SIG-M5 treated with dmso at 0.1 percent for 504 hours (cell line): Measurements from ENCODE around the gene HABP2.

Source experiments
- DNase-seq: peaks from one replicate; lab custom pipeline; 2025; ENCODE audit not compliant: unreplicated experiment; lab: John Stamatoyannopoulos, UW

The HABP2 gene

DNA sequence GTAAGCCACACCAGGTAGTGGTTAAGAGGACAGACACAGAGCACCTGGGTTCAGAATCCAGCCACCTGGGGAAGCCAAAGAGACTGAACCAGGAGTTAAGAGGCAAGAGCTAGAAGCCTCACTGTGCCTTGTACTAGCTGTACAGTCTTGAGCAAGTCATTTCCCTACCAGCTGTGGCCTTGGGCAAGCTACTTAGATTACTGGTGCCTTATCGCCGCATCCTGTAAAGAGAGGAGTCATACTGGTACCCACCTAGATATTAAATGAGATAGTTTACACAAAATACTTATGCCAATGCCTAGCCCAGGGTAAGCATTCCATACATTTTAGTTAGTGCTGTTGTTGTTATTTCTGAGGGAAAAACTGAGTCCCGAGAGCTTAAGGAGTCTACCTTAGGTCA is 47.7 kb downstream of the HABP2 start:
- no peak for DNase-seq

DNA sequence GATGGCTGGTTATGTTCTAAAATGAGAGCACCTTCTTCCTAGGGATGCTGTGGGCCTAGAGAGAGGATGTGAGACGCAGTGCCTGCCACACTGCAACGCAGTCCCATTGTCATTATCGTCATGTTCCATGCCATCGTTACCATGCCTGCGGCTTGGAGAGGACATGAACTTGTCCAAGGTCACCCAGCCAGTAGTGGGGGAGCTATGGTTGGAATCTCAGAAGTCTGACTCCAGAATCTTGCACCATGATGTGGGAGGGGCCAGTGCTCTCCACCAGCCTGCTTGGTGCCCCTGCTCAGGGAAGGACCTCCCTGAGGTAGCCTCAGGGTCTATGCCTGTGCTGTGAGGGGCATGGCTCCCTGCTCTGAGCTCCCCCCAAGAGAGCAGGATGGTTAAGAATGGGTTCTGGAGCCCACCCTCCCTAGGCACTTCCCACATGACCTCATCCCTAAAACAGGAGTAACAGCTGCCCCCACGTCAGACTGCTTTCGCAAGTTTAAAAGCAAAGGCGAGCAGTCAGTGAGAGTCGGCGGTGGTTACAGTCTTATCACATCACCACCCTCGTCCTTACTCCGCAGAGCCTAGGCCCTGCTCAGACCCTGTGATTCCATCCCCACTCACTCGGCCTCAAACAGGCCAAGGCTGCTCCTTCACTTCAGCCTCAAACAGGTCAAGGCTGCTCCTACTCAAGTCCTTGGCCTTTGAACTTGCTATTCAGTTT is 50.4 kb downstream of the HABP2 start:
- DNase-seq, result no peak

DNA sequence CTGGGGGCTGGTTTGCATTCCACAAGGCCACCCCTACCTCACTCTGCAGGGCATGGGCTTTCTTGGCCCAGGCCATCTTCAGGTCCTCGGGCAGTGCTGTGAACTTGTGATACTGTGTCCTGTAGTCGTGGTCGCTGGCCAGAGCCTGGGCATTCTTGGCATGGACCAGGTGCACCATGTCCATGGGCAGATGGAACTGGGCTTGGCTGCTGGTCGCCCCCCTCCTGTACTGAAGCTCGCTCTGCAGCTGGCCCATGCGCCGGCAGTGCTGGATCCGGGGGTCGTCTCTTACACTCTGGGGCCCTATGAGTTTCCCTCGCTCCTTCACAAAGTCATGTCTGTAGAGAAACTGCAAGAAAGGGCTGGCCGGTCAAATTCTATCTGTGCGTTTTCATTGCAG is 51.7 kb downstream of the HABP2 start:
- DNase-seq, result no peak

DNA sequence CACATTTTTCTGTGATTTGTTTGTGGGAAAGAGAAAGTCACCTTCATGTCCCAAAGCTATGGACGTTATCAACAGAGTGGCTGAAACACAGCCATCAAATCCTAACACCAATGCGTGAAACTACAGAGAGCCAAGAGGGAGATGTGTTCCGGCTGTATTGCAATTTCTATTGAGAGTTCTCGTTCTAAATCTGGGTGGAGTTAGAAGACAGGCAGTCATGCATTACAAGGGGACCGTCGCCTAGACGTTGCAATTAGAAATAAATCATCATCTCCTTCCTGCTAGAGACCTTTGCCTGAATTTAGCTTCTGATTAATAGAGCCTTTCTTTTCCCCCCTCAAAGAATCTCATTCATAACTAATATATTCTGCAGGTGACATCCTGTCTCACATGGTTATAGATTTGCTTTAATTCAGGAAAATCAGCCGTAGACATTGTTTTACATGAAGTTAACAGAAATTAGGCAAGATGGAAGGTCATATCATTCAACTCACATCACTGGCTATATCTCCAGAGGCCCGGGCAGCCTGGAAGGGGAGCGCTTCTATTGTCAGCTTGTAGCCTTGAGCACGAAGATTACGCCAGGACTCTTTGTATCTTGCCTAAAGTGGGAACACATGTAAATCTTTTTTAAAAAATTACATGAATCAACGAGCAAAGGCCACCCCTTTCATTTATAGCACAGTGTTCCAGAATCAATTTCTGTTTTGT is 52.6 kb downstream of the HABP2 start:
- no peak for DNase-seq

DNA sequence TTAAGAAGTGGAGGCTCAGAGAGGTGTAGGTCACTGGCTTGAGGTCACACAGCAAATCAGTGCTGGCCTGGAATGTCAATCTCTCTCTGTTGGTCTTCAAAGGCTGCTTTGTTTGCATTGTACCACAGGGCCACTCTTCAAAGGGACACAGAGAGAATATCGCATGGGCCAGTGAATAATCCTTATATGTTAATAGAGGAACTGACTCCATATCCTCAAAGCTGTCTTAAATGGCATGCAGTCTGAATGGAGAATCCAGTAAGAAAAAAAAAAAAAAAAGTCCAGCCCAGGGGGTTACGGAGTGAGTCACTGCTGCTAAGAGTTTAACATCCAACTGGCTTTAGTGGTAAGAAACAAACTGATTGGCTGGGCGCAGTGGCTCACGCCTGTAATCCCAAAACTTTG is 56.9 kb downstream of the HABP2 start:
- no peak for DNase-seq

DNA sequence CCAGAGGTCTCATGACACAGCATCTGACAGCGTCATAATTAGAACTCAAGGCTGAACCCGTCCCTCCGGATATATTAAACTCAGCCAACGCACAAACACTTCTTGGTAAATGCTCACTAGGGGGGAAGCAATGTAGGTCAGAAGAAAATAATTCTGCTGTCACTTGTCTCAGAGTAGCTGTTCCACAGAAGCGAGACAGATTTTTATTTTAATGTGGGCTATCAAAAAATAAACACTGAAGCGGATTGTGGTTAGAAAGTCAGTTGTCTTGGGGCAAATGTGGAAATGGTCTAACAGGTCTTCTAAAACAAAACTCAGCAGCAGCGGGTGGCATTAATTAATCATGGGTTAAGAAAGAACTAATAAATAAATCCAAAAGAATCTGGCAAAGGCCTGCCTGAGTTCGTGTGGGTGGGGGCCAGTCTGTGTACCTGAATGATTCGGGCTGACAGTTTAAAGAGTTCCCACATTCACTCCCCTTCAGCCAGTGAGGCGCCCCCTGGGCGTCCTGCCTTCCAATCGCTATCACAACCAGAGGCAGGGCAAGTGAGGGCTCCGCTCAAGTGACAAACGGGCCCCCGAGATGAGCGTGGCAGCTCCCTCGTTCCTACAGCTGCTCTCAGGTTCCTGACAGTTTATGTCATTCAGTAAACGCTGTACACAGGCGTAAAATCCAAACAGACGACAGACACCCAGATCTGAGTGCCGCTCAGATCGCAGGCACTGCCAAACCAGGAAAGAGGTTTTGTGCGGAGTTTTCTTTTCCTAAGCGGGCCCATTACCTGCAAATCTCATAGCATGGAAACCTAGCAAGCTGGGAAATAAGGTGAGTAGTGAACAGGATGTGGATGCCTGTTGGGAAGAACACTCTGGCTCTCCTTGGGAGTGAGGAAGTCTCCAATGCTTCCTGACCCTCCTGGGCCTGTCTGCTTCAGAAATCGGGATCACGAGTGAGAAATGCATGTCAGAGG is 58.1 kb downstream of the HABP2 start:
- DNase-seq, result no peak

DNA sequence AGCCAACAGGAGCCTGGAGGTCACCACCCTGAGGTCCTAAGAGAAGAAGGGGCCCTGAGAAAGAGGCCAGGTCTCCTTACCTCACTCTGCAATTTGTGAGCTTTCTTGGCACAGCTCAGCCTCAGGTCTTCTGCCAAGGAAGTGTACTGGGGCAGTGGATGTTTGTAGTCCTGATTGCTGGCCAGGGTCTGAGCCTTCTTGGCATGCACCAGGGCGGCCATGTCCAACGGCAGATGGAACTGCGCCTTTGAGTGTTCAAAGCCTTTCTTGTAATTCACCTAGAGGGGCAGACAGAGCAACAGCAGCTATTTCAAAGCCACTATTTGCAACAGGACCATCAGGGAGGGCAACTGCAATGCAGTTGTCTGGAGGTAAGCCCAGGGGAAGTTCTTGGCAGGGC is 59.3 kb downstream of the HABP2 start:
- DNase-seq, result no peak

DNA sequence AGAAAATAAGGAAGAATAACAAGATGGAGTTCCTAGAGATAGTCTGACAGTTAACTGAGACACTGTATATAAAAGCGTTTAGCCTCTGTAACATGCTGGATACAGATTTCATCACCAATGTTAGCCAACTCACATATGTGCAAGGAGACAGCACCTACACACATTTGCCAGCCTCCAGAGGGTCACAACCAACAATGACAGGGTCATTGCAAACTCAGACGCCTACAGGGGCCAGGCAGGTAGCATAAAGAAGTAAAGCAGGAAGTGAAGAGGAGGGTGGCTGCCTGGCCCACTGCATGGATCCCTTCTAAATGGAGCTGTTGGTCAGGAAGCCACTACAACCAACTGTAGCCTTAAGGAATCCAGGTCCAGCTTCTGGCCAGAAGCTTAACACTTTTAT is 60.6 kb downstream of the HABP2 start:
- no peak for DNase-seq

DNA sequence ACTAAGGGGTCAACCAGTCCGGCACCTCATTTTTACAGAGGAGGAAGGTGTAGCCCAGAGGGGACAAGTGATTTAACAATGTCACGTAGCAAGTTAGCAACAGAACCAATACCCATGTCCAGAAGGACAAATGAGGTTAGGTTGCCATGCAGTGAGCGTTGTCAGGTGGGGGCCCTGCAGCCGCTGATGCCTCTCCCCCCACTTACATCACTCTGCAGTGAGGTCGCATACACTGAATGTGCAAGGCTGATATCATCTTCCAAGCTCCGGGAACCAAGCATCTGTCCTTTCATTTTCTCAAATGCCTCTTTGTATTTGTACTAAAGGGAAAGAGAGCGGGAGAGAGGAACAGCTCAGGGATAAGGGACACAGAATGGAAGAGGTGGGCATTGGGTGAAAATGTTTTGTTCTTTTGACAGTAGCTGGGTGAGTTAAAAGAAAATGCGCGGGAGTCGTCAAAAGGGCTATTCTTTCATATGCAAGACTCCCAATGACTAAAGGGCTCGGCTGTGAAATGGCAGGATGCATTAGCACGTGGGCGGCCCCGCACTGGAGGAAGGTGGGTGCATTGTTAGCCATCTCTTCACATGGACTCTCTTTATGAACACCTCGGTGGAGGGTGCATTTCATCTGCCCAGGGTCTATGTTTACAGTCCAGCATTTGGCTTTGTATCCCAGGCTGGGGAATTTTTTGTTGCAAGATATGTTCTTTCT is 61.3 kb downstream of the HABP2 start:
- DNase-seq, result no peak

DNA sequence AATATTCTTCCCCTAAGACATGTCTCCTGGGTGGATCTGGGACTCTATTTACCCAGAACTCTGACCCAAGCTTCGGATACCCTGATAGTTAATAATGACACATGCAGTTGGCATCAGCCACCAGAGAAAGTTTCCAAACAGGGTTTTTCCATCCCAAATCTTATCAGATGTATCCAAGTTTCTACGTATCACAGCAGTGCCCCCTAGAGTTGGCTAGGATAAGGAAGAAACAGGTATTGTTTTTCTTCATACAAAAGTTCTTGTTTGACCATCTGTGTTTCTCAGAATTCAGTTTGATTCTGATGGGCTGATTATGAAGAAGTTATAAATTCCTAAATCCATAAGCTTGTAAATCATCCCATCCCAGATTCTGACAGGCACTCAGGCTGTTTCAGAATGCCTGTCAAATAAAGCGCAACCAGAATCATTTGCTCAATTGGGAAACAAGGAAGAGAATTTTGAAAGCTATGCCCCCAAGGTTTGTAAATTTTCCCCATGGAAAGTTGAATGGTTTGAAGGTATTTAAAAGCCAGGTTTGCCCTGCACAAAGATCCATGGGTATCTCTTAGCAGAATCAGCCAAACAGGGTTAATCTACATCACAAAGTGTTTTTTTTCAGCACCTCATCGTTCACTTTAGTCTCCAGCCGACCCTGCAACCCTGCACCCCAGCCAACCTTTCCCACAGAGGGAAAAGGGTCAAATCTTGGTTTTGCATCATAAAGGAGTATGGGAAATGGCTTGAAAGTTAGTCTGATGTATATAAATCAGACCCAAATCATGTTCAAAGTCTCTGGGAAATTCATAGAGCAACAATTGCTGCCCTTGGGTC is 63.6 kb downstream of the HABP2 start:
- DNase-seq, result no peak

DNA sequence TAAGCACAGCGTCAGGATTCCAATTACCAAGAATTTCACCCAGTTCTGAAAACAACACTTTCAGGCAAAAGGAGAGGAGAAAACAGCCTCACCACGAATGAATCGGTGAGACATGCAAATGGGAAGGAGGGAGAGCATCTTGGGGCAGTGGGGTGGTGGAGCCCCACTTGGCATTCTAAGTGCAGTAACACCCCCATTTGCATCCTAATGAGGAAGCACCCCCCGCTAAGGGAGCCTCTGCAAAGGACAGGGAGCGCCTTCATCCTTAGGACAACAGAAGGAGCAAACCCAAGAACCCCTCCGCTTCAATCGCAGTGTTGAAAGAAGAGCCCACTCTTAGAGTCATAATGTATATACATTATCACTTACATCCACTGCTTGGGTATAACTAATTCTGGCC is 64.2 kb downstream of the HABP2 start:
- DNase-seq, result no peak

DNA sequence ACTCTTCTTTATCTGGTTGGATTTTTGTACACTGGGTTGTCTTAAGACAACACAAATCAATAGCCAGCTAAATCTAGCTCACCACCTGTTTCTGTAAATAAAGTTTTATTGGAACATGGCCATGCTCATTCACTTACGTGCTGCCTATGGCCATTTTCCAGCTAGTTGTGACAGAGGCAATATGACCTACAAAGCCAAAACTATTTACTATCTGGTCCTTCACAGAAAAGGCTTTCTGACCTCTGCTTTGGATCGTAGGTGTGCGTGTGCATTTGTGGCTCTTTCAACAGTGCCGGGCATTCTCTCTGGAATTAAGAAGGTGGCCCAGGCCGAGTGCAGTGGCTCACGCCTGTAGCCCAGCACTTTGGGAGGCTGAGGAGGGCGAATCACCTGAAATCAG is 65.5 kb downstream of the HABP2 start:
- no peak for DNase-seq

DNA sequence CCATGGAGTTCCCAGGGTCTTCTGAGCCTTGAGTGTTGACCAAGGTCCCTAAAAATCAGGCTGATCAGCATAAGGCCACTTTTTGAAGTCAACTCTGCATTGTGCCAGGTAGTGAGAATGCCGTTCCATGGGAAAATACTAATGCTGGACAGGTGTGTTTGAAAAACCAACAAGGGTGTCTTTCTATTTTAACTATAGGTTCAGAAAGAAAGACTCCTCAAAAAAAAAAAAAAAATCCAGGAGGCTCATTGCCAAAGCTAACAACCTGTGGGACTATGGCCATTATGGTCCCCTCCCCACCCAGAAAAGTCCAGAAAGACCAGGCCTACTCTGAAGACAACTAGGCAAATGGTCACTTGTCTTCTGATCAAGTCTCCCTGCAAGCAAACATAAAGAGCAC is 66.5 kb downstream of the HABP2 start:
- no peak for DNase-seq

DNA sequence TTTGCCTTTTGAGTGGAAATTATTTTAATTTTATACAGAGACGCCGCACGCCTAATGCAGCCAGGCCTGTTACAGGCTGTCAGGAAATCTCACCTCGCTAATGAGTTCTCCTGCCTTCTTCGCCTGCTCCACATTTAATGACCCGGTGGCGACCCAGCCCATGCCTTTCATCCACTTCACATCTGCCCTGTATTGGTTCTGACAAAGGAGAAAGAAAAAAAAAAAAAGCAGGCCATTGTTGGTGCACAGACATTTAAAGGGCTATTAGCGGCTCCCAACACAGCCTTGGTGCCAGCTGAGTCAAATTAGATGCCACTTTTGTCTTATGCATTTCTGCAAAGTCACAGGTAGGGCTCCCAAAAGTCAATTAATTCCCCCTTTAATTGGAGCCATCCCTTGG is 67.7 kb downstream of the HABP2 start:
- DNase-seq, result no peak

DNA sequence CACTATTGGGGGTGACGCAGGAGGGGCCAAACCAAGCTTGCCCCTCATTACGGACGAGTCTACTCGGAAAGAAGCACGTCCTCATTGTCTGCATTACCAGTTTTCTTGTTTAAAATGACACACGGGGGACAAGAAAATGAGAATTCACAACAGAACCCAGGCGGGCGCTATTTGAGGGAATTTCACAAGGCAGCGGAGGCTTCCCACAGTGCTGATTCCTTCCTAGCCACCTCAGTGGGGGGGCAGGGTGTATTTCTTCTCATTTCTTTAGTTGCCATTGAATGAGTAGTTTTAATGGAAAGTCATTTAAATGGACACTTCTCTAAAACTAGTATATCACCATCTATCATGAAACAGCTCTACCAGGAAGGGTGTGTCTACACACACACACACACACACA is 68.1 kb downstream of the HABP2 start:
- DNase-seq, result no peak

DNA sequence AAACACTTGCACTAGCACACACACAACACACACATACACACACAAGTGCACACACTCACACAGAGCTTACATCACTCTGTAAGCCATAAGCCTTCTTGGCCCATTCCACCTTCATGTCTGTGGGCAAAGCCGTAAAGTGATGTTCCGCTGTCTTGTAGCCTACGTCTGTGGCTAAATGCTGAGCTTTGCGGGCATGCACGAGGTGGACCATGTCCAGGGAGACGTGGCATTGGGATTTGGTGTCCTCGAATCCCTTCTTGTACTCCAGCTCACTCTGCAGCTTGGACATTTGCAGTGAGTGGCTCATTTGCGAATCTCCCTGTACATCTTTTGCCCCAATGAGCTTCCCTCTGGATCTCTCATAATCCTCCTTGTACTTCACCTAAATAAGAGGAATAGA is 68.9 kb downstream of the HABP2 start:
- DNase-seq, result no peak

DNA sequence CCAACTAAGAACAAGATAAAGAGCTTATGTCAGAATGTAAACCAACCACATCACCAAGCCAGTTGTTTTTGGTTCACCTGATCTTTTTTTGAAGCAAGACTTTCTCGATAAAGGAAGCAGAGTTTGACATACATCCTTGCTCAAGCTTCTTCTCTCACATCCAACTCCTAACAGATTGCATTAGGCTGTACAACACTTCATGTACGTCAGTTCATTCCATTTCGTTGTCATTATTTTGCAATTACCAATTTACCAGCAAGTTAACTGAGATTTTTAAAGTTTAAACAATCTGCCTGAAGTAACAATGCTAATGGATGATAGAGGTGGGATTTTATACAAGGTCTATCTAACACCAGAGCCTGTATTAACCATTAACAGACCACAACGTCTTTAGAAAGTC is 70.0 kb downstream of the HABP2 start:
- no peak for DNase-seq

DNA sequence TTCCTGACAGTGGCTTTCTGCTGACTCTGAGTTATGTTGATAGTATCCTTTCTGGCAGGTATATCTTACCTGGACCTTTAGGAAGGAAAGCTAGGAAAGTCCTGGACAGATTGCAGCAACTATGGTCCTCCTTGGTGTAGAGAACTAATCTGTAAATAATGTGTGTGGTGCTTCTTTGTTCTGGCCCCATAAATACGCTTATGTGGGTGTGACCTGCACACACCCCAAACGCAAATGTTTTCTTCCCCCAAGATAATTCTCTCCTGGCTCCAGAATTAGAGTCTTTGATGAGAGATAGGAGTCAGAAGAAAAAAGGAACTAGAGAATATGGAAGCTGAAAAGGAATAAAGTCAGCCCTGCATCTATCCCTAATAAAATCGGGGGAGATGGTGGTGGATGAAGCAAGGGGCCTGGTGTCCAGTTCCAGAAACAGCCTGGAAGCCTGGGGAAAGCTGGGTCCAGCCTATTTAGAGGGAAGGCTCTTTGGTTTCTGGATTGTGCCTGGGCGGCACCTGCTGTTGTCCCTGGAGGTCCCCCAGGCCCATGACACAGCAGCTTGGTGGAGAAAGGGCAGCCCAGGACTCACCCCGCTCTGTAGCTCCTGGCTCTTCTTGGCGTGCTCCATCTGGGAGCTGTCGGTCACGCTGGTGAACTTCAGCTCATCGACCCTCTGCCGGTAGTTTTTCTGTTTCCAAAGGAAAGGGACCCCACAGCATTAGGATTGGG is 72.8 kb downstream of the HABP2 start:
- no peak for DNase-seq

DNA sequence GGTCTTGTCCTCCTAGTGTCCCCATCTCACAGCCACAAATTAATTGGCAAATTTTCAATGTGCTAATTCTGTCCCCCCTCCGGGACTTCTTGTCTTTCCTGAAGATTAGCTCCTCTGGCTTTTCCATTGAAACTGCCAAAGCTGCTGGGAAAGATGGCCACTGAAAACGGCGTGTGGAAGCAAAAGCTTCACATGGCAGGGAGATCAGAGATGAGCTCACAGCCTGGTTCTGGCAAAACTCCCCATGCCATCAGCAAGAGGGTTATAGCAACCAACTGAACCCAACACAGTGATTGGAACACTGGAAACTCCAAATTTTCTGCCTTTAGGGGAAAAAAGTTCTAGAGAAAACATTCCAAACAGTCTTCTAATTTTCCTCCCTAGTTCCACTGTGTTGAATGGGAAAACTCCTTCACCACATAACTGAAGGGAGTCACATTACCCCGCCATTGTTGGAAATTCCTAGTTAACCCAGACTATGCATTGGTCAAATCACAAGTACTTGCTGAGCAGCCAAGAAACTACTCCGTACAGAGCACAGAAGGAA is 74.0 kb downstream of the HABP2 start:
- DNase-seq, result no peak
